PC-3 (cell line): Measurements from ENCODE around the gene CARD19.

Source experiments
- CTCF ChIP-seq: fragments of 300-600 bp; sonication (generic); conservative IDR thresholded peaks from 2 replicates; pipeline ENCODE4 v1.5.1; 2017; ENCODE audit warnings: antibody characterized with exemption, low read depth, mild to moderate bottlenecking, low read length
- EZH2 ChIP-seq: fragments of 300-600 bp; sonication (generic); IDR thresholded peaks from one replicate; pipeline ENCODE4 v1.6.1; 2017; ENCODE audit warnings: antibody characterized with exemption, mild to moderate bottlenecking, low read length; ENCODE audit not compliant: unreplicated experiment

- TF ChIP-seq CTCF, result no peak
- TF ChIP-seq EZH2, result no peak
Observed at GRCh38 chr9:93108291-93109041, 12.4 kb downstream of the CARD19 start.
